WTC11 (cell line): Measurements from ENCODE around the gene XIRP1. TPM values are rescaled to one million over a fixed set of nuclear protein-coding genes. Genes with fewer than 3 reads are reported as not detected.
A peak's percentile ranks its signal among the peaks of the same experiment; 100 is the strongest.

Experiments used
- ATAC-seq: fragments of 200-7000 bp; cut with Tn5 transposase; 2 replicates; pipeline ENCODE4 v1.10.0; 2021; ENCODE audit warnings: mild to moderate bottlenecking, moderate library complexity
- CTCF ChIA-PET: fragments of 300-600 bp; sonication (Branson Sonifier 250); formaldehyde crosslinking; loops from one replicate; lab custom pipeline; 2021; ENCODE audit warnings: antibody characterized with exemption; lab: Charles Lee
- POLR2A ChIA-PET: fragments of 350-600 bp; sonication (Branson Sonifier 250); formaldehyde crosslinking; loops from one replicate; lab custom pipeline; 2021; ENCODE audit warnings: antibody characterized with exemption; lab: Charles Lee
- DNase-seq: peaks from one replicate; pipeline ENCODE4 v3.0.0; 2021; ENCODE audit warnings: low spot score
- H3K27ac Mint-ChIP-seq: 2 replicates; pipeline ENCODE4 v1.8.0; 2021; ENCODE audit warnings: mixed read lengths
- H3K27me3 Mint-ChIP-seq: 2 replicates; pipeline ENCODE4 v1.8.0; 2021; ENCODE audit warnings: low read depth, mild to moderate bottlenecking, moderate library complexity, mixed read lengths
- H3K36me3 Mint-ChIP-seq: 2 replicates; pipeline ENCODE4 v1.8.0; 2021; ENCODE audit warnings: mixed read lengths
- H3K4me1 Mint-ChIP-seq: 2 replicates; pipeline ENCODE4 v1.8.0; 2022; ENCODE audit warnings: mixed read lengths
- H3K4me3 Mint-ChIP-seq: 2 replicates; pipeline ENCODE4 v1.8.0; 2021; ENCODE audit warnings: mild to moderate bottlenecking, moderate library complexity, mixed read lengths
- H3K9me3 Mint-ChIP-seq: 2 replicates; pipeline ENCODE4 v1.8.0; 2021; ENCODE audit warnings: mixed read lengths
- E2F5 ChIP-seq: sonication (generic); formaldehyde crosslinking; IDR thresholded peaks from 2 replicates; pipeline ENCODE4 v1.8.1; 2022; ENCODE audit warnings: mild to moderate bottlenecking, moderate library complexity, missing genetic modification reagents
- FOXP1 ChIP-seq: sonication (generic); formaldehyde crosslinking; IDR thresholded peaks from 2 replicates; pipeline ENCODE4 v1.8.0; 2022; ENCODE audit warnings: missing genetic modification reagents, mild to moderate bottlenecking, moderate library complexity, borderline replicate concordance
- GRHL2 ChIP-seq: fragments of 250-450 bp; sonication (Bioruptor Pico); IDR thresholded peaks from 2 replicates; pipeline ENCODE4 v1.8.0; 2022; ENCODE audit warnings: mild to moderate bottlenecking, moderate library complexity; ENCODE audit not compliant: insufficient replicate concordance, severe bottlenecking
- IRF1 ChIP-seq: sonication (generic); formaldehyde crosslinking; IDR thresholded peaks from 2 replicates; pipeline ENCODE4 v1.8.0; 2023; ENCODE audit warnings: missing genetic modification reagents
- IRF2 ChIP-seq: sonication (generic); formaldehyde crosslinking; IDR thresholded peaks from 2 replicates; pipeline ENCODE4 v1.8.0; 2022; ENCODE audit warnings: low read depth, missing genetic modification reagents, borderline replicate concordance
- NFATC4 ChIP-seq: fragments of 250-450 bp; sonication (Bioruptor Pico); IDR thresholded peaks from 2 replicates; pipeline ENCODE4 v1.9.0; 2021; ENCODE audit warnings: mild to moderate bottlenecking
- OVOL2 ChIP-seq: fragments of 250-450 bp; sonication (Bioruptor Pico); IDR thresholded peaks from 2 replicates; pipeline ENCODE4 v1.9.0; 2021; ENCODE audit warnings: mild to moderate bottlenecking, borderline replicate concordance
- TP53 ChIP-seq: sonication (generic); formaldehyde crosslinking; IDR thresholded peaks from 2 replicates; pipeline ENCODE4 v1.8.1; 2023; ENCODE audit warnings: mild to moderate bottlenecking, missing genetic modification reagents
- ZNF138 ChIP-seq: sonication (generic); formaldehyde crosslinking; conservative IDR thresholded peaks from 2 replicates; pipeline ENCODE4 v1.8.1; 2022; ENCODE audit warnings: mild to moderate bottlenecking, moderate library complexity, missing genetic modification reagents
- ZNF263 ChIP-seq: sonication (generic); formaldehyde crosslinking; IDR thresholded peaks from 2 replicates; pipeline ENCODE4 v1.8.1; 2022; ENCODE audit warnings: low read depth, mild to moderate bottlenecking, moderate library complexity, missing genetic modification reagents
- ZNF317 ChIP-seq: sonication (generic); formaldehyde crosslinking; IDR thresholded peaks from 2 replicates; pipeline ENCODE4 v1.8.1; 2023; ENCODE audit warnings: low read depth, mild to moderate bottlenecking, moderate library complexity, missing genetic modification reagents, borderline replicate concordance
- total RNA-seq: library from RNA; stranded (reverse); gene quantifications from 3 replicates; pipeline ENCODE4 v1.2.3, GENCODE V29; 2021
- TF ChIP-seq, protein P1 (sequence below): fragments of 250-450 bp; sonication (Bioruptor Pico); IDR thresholded peaks from 2 replicates; pipeline ENCODE4 v1.9.0; 2021; ENCODE audit warnings: moderate library complexity, mild to moderate bottlenecking, inconsistent platforms, borderline replicate concordance
- TF ChIP-seq, protein P2 (sequence below): sonication (generic); formaldehyde crosslinking; IDR thresholded peaks from 2 replicates; pipeline ENCODE4 v1.8.0; 2022; ENCODE audit warnings: missing genetic modification reagents
- TF ChIP-seq, protein P3 (sequence below): sonication (generic); formaldehyde crosslinking; IDR thresholded peaks from 2 replicates; pipeline ENCODE4 v1.8.0; 2022; ENCODE audit warnings: mild to moderate bottlenecking, missing genetic modification reagents
- TF ChIP-seq, protein P4 (sequence below): sonication (generic); formaldehyde crosslinking; IDR thresholded peaks from 2 replicates; pipeline ENCODE4 v1.8.1; 2023; ENCODE audit warnings: mild to moderate bottlenecking, missing genetic modification reagents, moderate library complexity
- TF ChIP-seq, protein P5 (sequence below): fragments of 250-450 bp; sonication (Bioruptor Pico); IDR thresholded peaks from 2 replicates; pipeline ENCODE4 v1.8.0; 2021; ENCODE audit warnings: mild to moderate bottlenecking

XIRP1 gene
- total RNA-seq, 1 experiment from 2014 or later: not detected

- TF ChIP-seq, protein P1, sequence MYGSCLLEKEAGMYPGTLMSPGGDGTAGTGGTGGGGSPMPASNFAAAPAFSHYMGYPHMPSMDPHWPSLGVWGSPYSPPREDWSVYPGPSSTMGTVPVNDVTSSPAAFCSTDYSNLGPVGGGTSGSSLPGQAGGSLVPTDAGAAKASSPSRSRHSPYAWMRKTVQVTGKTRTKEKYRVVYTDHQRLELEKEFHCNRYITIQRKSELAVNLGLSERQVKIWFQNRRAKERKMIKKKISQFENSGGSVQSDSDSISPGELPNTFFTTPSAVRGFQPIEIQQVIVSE (CRISPR knock-in tag): no peak
- TF ChIP-seq, protein P2, sequence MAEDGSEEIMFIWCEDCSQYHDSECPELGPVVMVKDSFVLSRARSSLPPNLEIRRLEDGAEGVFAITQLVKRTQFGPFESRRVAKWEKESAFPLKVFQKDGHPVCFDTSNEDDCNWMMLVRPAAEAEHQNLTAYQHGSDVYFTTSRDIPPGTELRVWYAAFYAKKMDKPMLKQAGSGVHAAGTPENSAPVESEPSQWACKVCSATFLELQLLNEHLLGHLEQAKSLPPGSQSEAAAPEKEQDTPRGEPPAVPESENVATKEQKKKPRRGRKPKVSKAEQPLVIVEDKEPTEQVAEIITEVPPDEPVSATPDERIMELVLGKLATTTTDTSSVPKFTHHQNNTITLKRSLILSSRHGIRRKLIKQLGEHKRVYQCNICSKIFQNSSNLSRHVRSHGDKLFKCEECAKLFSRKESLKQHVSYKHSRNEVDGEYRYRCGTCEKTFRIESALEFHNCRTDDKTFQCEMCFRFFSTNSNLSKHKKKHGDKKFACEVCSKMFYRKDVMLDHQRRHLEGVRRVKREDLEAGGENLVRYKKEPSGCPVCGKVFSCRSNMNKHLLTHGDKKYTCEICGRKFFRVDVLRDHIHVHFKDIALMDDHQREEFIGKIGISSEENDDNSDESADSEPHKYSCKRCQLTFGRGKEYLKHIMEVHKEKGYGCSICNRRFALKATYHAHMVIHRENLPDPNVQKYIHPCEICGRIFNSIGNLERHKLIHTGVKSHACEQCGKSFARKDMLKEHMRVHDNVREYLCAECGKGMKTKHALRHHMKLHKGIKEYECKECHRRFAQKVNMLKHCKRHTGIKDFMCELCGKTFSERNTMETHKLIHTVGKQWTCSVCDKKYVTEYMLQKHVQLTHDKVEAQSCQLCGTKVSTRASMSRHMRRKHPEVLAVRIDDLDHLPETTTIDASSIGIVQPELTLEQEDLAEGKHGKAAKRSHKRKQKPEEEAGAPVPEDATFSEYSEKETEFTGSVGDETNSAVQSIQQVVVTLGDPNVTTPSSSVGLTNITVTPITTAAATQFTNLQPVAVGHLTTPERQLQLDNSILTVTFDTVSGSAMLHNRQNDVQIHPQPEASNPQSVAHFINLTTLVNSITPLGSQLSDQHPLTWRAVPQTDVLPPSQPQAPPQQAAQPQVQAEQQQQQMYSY (CRISPR knock-in tag): no peak
- TF ChIP-seq TP53 (CRISPR knock-in tag) (no peak), ZNF317 (CRISPR knock-in tag) (no peak), E2F5 (no peak), ZNF263 (CRISPR knock-in tag) (no peak), GRHL2 (no peak), IRF2 (no peak), NFATC4 (CRISPR knock-in tag) (no peak), IRF1 (CRISPR knock-in tag) (no peak), OVOL2 (CRISPR knock-in tag) (no peak), ZNF138 (CRISPR knock-in tag) (no peak)
- TF ChIP-seq, protein P3, sequence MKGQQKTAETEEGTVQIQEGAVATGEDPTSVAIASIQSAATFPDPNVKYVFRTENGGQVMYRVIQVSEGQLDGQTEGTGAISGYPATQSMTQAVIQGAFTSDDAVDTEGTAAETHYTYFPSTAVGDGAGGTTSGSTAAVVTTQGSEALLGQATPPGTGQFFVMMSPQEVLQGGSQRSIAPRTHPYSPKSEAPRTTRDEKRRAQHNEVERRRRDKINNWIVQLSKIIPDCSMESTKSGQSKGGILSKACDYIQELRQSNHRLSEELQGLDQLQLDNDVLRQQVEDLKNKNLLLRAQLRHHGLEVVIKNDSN (CRISPR knock-in tag): peak; percentile 67; the same call in 1 of the 2 replicates
- TF ChIP-seq, protein P4, sequence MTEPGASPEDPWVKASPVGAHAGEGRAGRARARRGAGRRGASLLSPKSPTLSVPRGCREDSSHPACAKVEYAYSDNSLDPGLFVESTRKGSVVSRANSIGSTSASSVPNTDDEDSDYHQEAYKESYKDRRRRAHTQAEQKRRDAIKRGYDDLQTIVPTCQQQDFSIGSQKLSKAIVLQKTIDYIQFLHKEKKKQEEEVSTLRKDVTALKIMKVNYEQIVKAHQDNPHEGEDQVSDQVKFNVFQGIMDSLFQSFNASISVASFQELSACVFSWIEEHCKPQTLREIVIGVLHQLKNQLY (CRISPR knock-in tag): no peak
- TF ChIP-seq, protein P5, sequence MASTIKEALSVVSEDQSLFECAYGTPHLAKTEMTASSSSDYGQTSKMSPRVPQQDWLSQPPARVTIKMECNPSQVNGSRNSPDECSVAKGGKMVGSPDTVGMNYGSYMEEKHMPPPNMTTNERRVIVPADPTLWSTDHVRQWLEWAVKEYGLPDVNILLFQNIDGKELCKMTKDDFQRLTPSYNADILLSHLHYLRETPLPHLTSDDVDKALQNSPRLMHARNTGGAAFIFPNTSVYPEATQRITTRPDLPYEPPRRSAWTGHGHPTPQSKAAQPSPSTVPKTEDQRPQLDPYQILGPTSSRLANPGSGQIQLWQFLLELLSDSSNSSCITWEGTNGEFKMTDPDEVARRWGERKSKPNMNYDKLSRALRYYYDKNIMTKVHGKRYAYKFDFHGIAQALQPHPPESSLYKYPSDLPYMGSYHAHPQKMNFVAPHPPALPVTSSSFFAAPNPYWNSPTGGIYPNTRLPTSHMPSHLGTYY (CRISPR knock-in tag): no peak
Measured at GRCh38 chr3:39154280-39155021, 37.9 kb downstream of the XIRP1 start (continued).

GRCh38 chr3:39153977-39154279 lies 38.5 kb downstream of the XIRP1 start:
- H3K27me3 Mint-ChIP-seq: no peaks in the 10 kb centered on the region
- H3K4me1 Mint-ChIP-seq: peaks cover 65% of the 10 kb centered on the region
- H3K27ac Mint-ChIP-seq: peak overlapping the region; percentile 98
- peak overlapping the region; percentile 84 for H3K4me3 Mint-ChIP-seq
- no peaks in the 10 kb centered on the region for H3K9me3 Mint-ChIP-seq
- DNase-seq: no peak
- TF ChIP-seq ZNF263 (CRISPR knock-in tag) (no peak), FOXP1 (CRISPR knock-in tag) (no peak)
- CTCF ChIA-PET: interaction anchor here (0.7 to 2.0 kb wide), 3 partner anchors 28 to 134 kb away, joined by 3 to 9 read pairs (median 3); no protein-coding TSS in a partner anchor
- no peak for ATAC-seq
- H3K36me3 Mint-ChIP-seq: no peaks in the 10 kb centered on the region
- POLR2A ChIA-PET: interaction anchor here (1.2 to 1.5 kb wide), 2 partner anchors 24 to 134 kb away, joined by 5 to 8 read pairs; no protein-coding TSS in a partner anchor
